ENCODE measurements around the gene PHACTR3.

GRCh38 chr20:59775687-59776055, 171.3 kb downstream of the PHACTR3 start:
- TF ChIP-seq CTCF (IDR thresholded peaks at IDR 0.05) (no peak), POLR2AphosphoS5 (IDR thresholded peaks at IDR 0.05) (no peak), POLR2A (IDR thresholded peaks at IDR 0.05) (no peak)

Data from prostate gland (tissue), 2 donors.